ENCODE results near the gene ZAR1. TPM values are rescaled to one million over a fixed set of nuclear protein-coding genes. Genes with fewer than 3 reads are reported as not detected.

The ZAR1 gene
- total RNA-seq, 2 experiments from 2014 or later, result not detected

GRCh38 chr4:48478273-48478672, 11.8 kb upstream of the ZAR1 start:
- Mint-ChIP-seq H3K27ac (no peak overlapping the region), H3K4me3 (no peak overlapping the region), H3K9me3 (no peaks in the 10 kb centered on the region), H3K27me3 (peaks cover 33% of the 10 kb centered on the region), H3K4me1 (no peaks in the 10 kb centered on the region), H3K36me3 (no peaks in the 10 kb centered on the region)
- no peak for DNase-seq

GRCh38 chr4:48481581-48481980, 8.5 kb upstream of the ZAR1 start:
- Mint-ChIP-seq H3K4me3 (no peak overlapping the region), H3K9me3 (no peaks in the 10 kb centered on the region), H3K36me3 (peaks cover 2% of the 10 kb centered on the region), H3K27ac (no peak overlapping the region), H3K27me3 (peaks cover 52% of the 10 kb centered on the region), H3K4me1 (peaks cover 6% of the 10 kb centered on the region)
- DNase-seq, result no peak

- Mint-ChIP-seq H3K27me3 (peaks cover 66% of the 10 kb centered on the region), H3K27ac (no peak within 1 kb of the TSS), H3K4me3 (peak within 1 kb of the TSS; percentile 65), H3K9me3 (no peaks in the 10 kb centered on the region), H3K4me1 (peaks cover 6% of the 10 kb centered on the region), H3K36me3 (peaks cover 2% of the 10 kb centered on the region)
- DNase-seq, result peak; percentile 36
These were observed 6.9 kb upstream of the ZAR1 start, which contains the start of gene SLC10A4 for GRCh38 chr4:48483006-48483776. Gene SLC10A4 (plus strand): TSS chr4:48483343. CDS start chr4:48483562, 219 bp downstream.

- H3K36me3 Mint-ChIP-seq, result peaks cover 2% of the 10 kb centered on the region
- peaks cover 6% of the 10 kb centered on the region for H3K4me1 Mint-ChIP-seq
- peaks cover 74% of the 10 kb centered on the region for H3K27me3 Mint-ChIP-seq
- DNase-seq, result no peak
- no peak overlapping the region for H3K27ac Mint-ChIP-seq
- H3K4me3 Mint-ChIP-seq, result peak overlapping the region; percentile 62
- no peaks in the 10 kb centered on the region for H3K9me3 Mint-ChIP-seq
These were observed 6.1 kb upstream of the ZAR1 start for GRCh38 chr4:48483777-48484493.

- Mint-ChIP-seq H3K27ac (no peak overlapping the region), H3K4me1 (peaks cover 6% of the 10 kb centered on the region), H3K27me3 (peaks cover 80% of the 10 kb centered on the region), H3K4me3 (no peak overlapping the region), H3K36me3 (peaks cover 2% of the 10 kb centered on the region), H3K9me3 (no peaks in the 10 kb centered on the region)
- DNase-seq, result no peak
These were observed 5.4 kb upstream of the ZAR1 start for GRCh38 chr4:48484494-48485168.

- Mint-ChIP-seq H3K36me3 (no peaks in the 10 kb centered on the region), H3K4me3 (peak overlapping the region; percentile 56), H3K27ac (no peak overlapping the region), H3K9me3 (no peaks in the 10 kb centered on the region), H3K27me3 (peaks cover 56% of the 10 kb centered on the region), H3K4me1 (no peaks in the 10 kb centered on the region)
- DNase-seq, result no peak
These were observed 405 bp upstream of the ZAR1 start for GRCh38 chr4:48489683-48490011.

- no peaks in the 10 kb centered on the region for H3K4me1 Mint-ChIP-seq
- peaks cover 44% of the 10 kb centered on the region for H3K27me3 Mint-ChIP-seq
- no peaks in the 10 kb centered on the region for H3K36me3 Mint-ChIP-seq
- no peaks in the 10 kb centered on the region for H3K9me3 Mint-ChIP-seq
- H3K27ac Mint-ChIP-seq, result no peak overlapping the region
- H3K4me3 Mint-ChIP-seq, result no peak overlapping the region
- DNase-seq, result no peak
These were observed 845 bp downstream of the ZAR1 start for GRCh38 chr4:48490680-48491513.

- no peak overlapping the region for H3K27ac Mint-ChIP-seq
- peaks cover 2% of the 10 kb centered on the region for H3K4me1 Mint-ChIP-seq
- no peak for DNase-seq
- H3K9me3 Mint-ChIP-seq, result no peaks in the 10 kb centered on the region
- H3K27me3 Mint-ChIP-seq, result peaks cover 41% of the 10 kb centered on the region
- H3K4me3 Mint-ChIP-seq, result no peak overlapping the region
- no peaks in the 10 kb centered on the region for H3K36me3 Mint-ChIP-seq
These were observed 1.6 kb downstream of the ZAR1 start for GRCh38 chr4:48491514-48492176.

- Mint-ChIP-seq H3K27me3 (peaks cover 24% of the 10 kb centered on the region), H3K4me3 (no peak overlapping the region), H3K27ac (no peak overlapping the region), H3K9me3 (no peaks in the 10 kb centered on the region), H3K4me1 (peaks cover 5% of the 10 kb centered on the region), H3K36me3 (peaks cover under 1% of the 10 kb centered on the region)
- no peak for DNase-seq
These were observed 3.5 kb downstream of the ZAR1 start for GRCh38 chr4:48493452-48494100.

GRCh38 chr4:48495941-48496340, 5.9 kb downstream of the ZAR1 start:
- no peaks in the 10 kb centered on the region for H3K9me3 Mint-ChIP-seq
- H3K4me3 Mint-ChIP-seq, result no peak overlapping the region
- H3K27ac Mint-ChIP-seq, result no peak overlapping the region
- DNase-seq, result no peak
- peaks cover 10% of the 10 kb centered on the region for H3K27me3 Mint-ChIP-seq
- peaks cover 20% of the 10 kb centered on the region for H3K4me1 Mint-ChIP-seq
- peaks cover 15% of the 10 kb centered on the region for H3K36me3 Mint-ChIP-seq

- Mint-ChIP-seq H3K4me1 (peaks cover 22% of the 10 kb centered on the region), H3K4me3 (peak overlapping the region; percentile 29), H3K27me3 (no peaks in the 10 kb centered on the region), H3K27ac (peak overlapping the region; percentile 83), H3K9me3 (no peaks in the 10 kb centered on the region), H3K36me3 (peaks cover 18% of the 10 kb centered on the region)
- DNase-seq, result no peak
These were observed 8.8 kb downstream of the ZAR1 start for GRCh38 chr4:48498895-48499294.

GRCh38 chr4:48499551-48500066, 9.6 kb downstream of the ZAR1 start:
- peaks cover 18% of the 10 kb centered on the region for H3K36me3 Mint-ChIP-seq

GRCh38 chr4:48503233-48504025, 13.4 kb downstream of the ZAR1 start:
- peaks cover 23% of the 10 kb centered on the region for H3K4me1 Mint-ChIP-seq

More at GRCh38 chr4:48499551-48500066, 9.6 kb downstream of the ZAR1 start:
- peak overlapping the region; percentile 83 for H3K27ac Mint-ChIP-seq
- peak overlapping the region; percentile 29 for H3K4me3 Mint-ChIP-seq
- no peaks in the 10 kb centered on the region for H3K27me3 Mint-ChIP-seq
- no peaks in the 10 kb centered on the region for H3K9me3 Mint-ChIP-seq
- peaks cover 27% of the 10 kb centered on the region for H3K4me1 Mint-ChIP-seq
- DNase-seq, result no peak

More at GRCh38 chr4:48503233-48504025, 13.4 kb downstream of the ZAR1 start:
- no peak for DNase-seq
- no peaks in the 10 kb centered on the region for H3K27me3 Mint-ChIP-seq
- no peak overlapping the region for H3K4me3 Mint-ChIP-seq
- H3K9me3 Mint-ChIP-seq, result no peaks in the 10 kb centered on the region
- no peak overlapping the region for H3K27ac Mint-ChIP-seq
- H3K36me3 Mint-ChIP-seq, result peaks cover 23% of the 10 kb centered on the region

Measured in activated naive CD8-positive, alpha-beta T cell treated with anti-CD3 and anti-CD28 coated beads for 36 hours (primary cell).